PFSK-1 (cell line): ENCODE results near the gene ADGRB3.

Experiments used
- FOXP2 ChIP-seq: optimal IDR thresholded peaks from 2 replicates; pipeline ENCODE3; 2011; ENCODE audit warnings: borderline replicate concordance, control low read depth, inconsistent platforms; ENCODE audit not compliant: insufficient read depth; ENCODE audit errors: extremely low read length, extremely low read depth
- POLR2AphosphoS5 ChIP-seq: IDR thresholded peaks from 2 replicates; pipeline ENCODE4 v1.6.1; 2012; ENCODE audit warnings: low read depth, mild to moderate bottlenecking, control low read depth, low read length, moderate library complexity
- SIN3A ChIP-seq: IDR thresholded peaks from 2 replicates; pipeline ENCODE4 v1.6.1; 2012; ENCODE audit warnings: mild to moderate bottlenecking, low read length, moderate library complexity, borderline replicate concordance; ENCODE audit not compliant: insufficient read depth
- TAF1 ChIP-seq: IDR thresholded peaks from 2 replicates; pipeline ENCODE4 v1.6.1; 2012; ENCODE audit warnings: low read length, control low read depth, borderline replicate concordance; ENCODE audit not compliant: insufficient read depth

DNA sequence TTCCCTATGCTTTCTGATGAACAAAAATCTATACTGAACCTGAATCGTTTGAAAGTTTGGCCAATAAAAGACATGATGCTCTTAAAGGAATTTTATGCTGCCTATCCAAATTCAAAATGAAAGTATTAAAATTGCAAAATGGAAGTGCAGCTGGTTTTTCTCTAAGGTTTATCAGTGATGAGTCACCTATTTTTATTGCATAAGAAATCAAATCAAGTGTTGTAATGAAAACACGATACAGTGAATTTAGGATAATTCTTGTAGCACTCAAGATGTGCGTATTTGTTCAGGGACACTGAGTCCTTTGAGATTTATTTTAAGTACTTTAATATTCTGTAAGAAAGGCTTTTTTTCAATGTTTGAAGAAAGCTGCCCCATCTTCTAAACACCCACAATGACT is 409.5 kb downstream of the ADGRB3 start:
- no peak for TF ChIP-seq POLR2AphosphoS5
- no peak for TF ChIP-seq TAF1
- TF ChIP-seq FOXP2: no peak
- TF ChIP-seq SIN3A: no peak
